GM23248 (cell line): ENCODE data around the gene CFAP61.

Source experiments
- EZH2 ChIP-seq: fragments of 200-600 bp; sonication (generic); IDR thresholded peaks from 2 replicates; pipeline ENCODE4 v1.6.1; 2018; ENCODE audit warnings: antibody characterized with exemption, mild to moderate bottlenecking; ENCODE audit not compliant: insufficient read depth, poor library complexity, severe bottlenecking
- EZH2phosphoT487 ChIP-seq: fragments of 200-600 bp; sonication (generic); IDR thresholded peaks from 2 replicates; pipeline ENCODE4 v1.6.1; 2018; ENCODE audit warnings: antibody characterized with exemption, moderate library complexity, mild to moderate bottlenecking, low read depth; ENCODE audit not compliant: insufficient read depth

- TF ChIP-seq EZH2 (no peak), EZH2phosphoT487 (no peak)
Measured at GRCh38 chr20:20205862-20206236, 153.5 kb downstream of the CFAP61 start.
